Esophagus mucosa (tissue), 1 donor: Measurements from ENCODE around the gene MAGEF1. TPM values are rescaled to one million over a fixed set of nuclear protein-coding genes. Genes with fewer than 3 reads are reported as not detected.

Source experiments
- ATAC-seq: fragments of 200-7000 bp; cut with Tn5 transposase; one replicate; pipeline ENCODE4 v1.9.1; 2020
- total RNA-seq: library from RNA; stranded (reverse); gene quantifications from one replicate; pipeline ENCODE4 v1.2.4, GENCODE V29; 2023
- donor health status: DM: yes; HTN: yes; CAD: no.

MAGEF1 gene
- total RNA-seq, 1 donor from 2014 or later: 16.1 TPM

DNA sequence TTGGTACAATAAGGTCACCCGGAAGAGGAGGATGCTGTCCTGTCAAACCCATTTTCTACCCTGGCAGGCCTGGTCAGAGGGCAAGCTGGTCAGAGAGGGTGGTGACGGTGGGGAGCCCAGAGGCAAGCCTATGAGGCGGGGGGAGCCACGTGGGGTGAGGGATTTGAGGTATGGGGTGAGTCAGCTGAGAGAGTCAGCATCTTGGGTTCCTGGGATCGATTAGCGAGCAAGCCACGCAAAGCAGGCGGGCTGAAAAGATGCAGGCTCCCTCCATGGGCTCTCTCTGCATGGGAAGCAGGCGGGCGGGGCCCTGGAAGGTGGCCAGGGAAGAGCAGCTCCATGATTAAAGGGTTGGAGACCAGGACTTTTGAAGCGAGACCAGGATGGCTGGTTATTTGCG lies 48.1 kb downstream of the MAGEF1 start:
- no peak for ATAC-seq

- no peak for ATAC-seq
These were observed 48.5 kb downstream of the MAGEF1 start for GRCh38 chr3:184663356-184663755.

GRCh38 chr3:184662187-184662586 lies 49.7 kb downstream of the MAGEF1 start:
- ATAC-seq: no peak

DNA sequence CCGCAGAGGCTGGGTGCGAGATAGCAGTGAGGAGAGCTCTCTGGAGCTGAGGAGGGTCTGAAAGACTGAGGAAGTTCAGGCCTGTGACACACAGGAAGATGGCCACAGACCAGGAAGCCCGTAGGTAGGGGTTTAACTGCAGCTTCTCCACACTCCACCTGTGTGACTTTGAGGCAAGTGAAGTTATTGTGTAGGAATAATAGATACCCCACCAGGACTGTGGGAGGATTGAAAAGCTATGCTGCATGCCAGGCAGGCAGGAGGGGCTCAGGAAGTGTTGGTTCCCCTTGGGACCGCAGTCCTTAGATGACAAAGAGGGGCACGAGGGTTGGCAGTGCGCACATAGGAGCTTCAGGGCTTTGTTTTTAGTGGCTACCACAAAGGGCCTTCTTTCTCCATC lies 50.9 kb downstream of the MAGEF1 start:
- no peak for ATAC-seq

Other genes with a start within 250 kb of the MAGEF1 start
- gene EPHB3, start 150.3 kb downstream of the MAGEF1 start, total RNA-seq: 44.7 TPM
- gene VPS8, start 100.1 kb upstream of the MAGEF1 start, total RNA-seq: 30.4 TPM